Neural cell (in vitro differentiated cells): ENCODE results near the gene PADI4. TPM values are rescaled to one million over a fixed set of nuclear protein-coding genes. Genes with fewer than 3 reads are reported as not detected.

Source experiments
- H2AFZ ChIP-seq: fragments of 200-600, 300-800 bp; sonication (generic), shearing (Covaris generic); 2 replicates; pipeline ENCODE4 v1.6.0; 2014; ENCODE audit warnings: low read depth, mild to moderate bottlenecking, antibody characterized with exemption, low read length, moderate library complexity
- H3F3A ChIP-seq: fragments of 200-600 bp; shearing (Covaris generic); 2 replicates; pipeline ENCODE4 v1.6.1; 2016; ENCODE audit warnings: mild to moderate bottlenecking, moderate library complexity, mixed read lengths, antibody characterized with exemption, low read length; ENCODE audit not compliant: insufficient read depth, poor library complexity, severe bottlenecking
- H3K27ac ChIP-seq: fragments of 200-600, 300-800 bp; sonication (generic), shearing (Covaris generic); 2 replicates; pipeline ENCODE4 v1.5.1; 2014; ENCODE audit warnings: mild to moderate bottlenecking, low read length, moderate library complexity
- H3K27me3 ChIP-seq: fragments of 300-800, 200-600 bp; sonication (generic), shearing (Covaris generic); 2 replicates; pipeline ENCODE4 v1.6.0; 2014; ENCODE audit warnings: mild to moderate bottlenecking, low read depth, low read length, moderate library complexity; ENCODE audit not compliant: insufficient read depth
- H3K36me3 ChIP-seq: fragments of 300-800, 200-600 bp; sonication (generic), shearing (Covaris generic); 2 replicates; pipeline ENCODE4 v1.5.1; 2014; ENCODE audit warnings: mild to moderate bottlenecking, antibody characterized with exemption, low read length, moderate library complexity; ENCODE audit not compliant: insufficient read depth
- H3K4me2 ChIP-seq: fragments of 300-800, 200-600 bp; sonication (generic), shearing (Covaris generic); 2 replicates; pipeline ENCODE4 v1.6.0; 2014; ENCODE audit warnings: mild to moderate bottlenecking, low read length
- H3K4me3 ChIP-seq: fragments of 300-800, 200-600 bp; sonication (generic), shearing (Covaris generic); 2 replicates; pipeline ENCODE4 v1.5.1; 2014; ENCODE audit warnings: mild to moderate bottlenecking, low read length, moderate library complexity
- H3K79me2 ChIP-seq: fragments of 200-600 bp; shearing (Covaris generic); replicated peaks from 2 replicates; pipeline ENCODE4 v1.6.0; 2014; ENCODE audit warnings: mild to moderate bottlenecking, low read length, moderate library complexity; ENCODE audit not compliant: insufficient read depth
- H3K9ac ChIP-seq: fragments of 300-800, 200-600 bp; sonication (generic), shearing (Covaris generic); 2 replicates; pipeline ENCODE4 v1.6.1; 2016; ENCODE audit warnings: mild to moderate bottlenecking, low read length, mixed read lengths
- H3K9me2 ChIP-seq: fragments of 200-600 bp; shearing (Covaris generic); 2 replicates; pipeline ENCODE4 v1.6.1; 2016; ENCODE audit warnings: mild to moderate bottlenecking, low read length, mixed read lengths; ENCODE audit not compliant: insufficient read depth
- H3K9me3 ChIP-seq: fragments of 200-600, 300-800 bp; sonication (generic), shearing (Covaris generic); 2 replicates; pipeline ENCODE4 v1.6.1; 2016; ENCODE audit warnings: mild to moderate bottlenecking, mixed run types, low read length, moderate library complexity, mixed read lengths
- H4K20me1 ChIP-seq: fragments of 200-600 bp; shearing (Covaris generic); 2 replicates; pipeline ENCODE4 v1.6.1; 2016; ENCODE audit warnings: mild to moderate bottlenecking, mixed run types; ENCODE audit not compliant: insufficient read depth
- EP300 ChIP-seq: fragments of 450-650 bp; conservative IDR thresholded peaks from 2 replicates; pipeline ENCODE4 v1.6.1; 2014; ENCODE audit warnings: antibody characterized with exemption, mild to moderate bottlenecking, moderate library complexity; ENCODE audit not compliant: poor library complexity, severe bottlenecking
- EZH2 ChIP-seq: fragments of 200-600, 300-800 bp; shearing (Covaris generic), sonication (generic); IDR thresholded peaks from 2 replicates; pipeline ENCODE4 v1.6.1; 2014; ENCODE audit warnings: antibody characterized with exemption, low read length, borderline replicate concordance, mild to moderate bottlenecking; ENCODE audit not compliant: insufficient read depth, poor library complexity, severe bottlenecking
- MXI1 ChIP-seq: fragments of 450-650 bp; conservative IDR thresholded peaks from 2 replicates; pipeline ENCODE4 v1.6.1; 2014; ENCODE audit warnings: antibody characterized with exemption, mild to moderate bottlenecking; ENCODE audit not compliant: poor library complexity, severe bottlenecking
- POLR2AphosphoS5 ChIP-seq: IDR thresholded peaks from 2 replicates; pipeline ENCODE4 v1.6.1; 2012
- RAD21 ChIP-seq: fragments of 450-650 bp; conservative IDR thresholded peaks from 2 replicates; pipeline ENCODE4 v1.6.1; 2014; ENCODE audit warnings: antibody characterized with exemption, mild to moderate bottlenecking, moderate library complexity
- SMC3 ChIP-seq: fragments of 450-650 bp; conservative IDR thresholded peaks from 2 replicates; pipeline ENCODE4 v1.6.1; 2014; ENCODE audit warnings: antibody characterized with exemption, mild to moderate bottlenecking, moderate library complexity; ENCODE audit not compliant: poor library complexity
- TAF1 ChIP-seq: IDR thresholded peaks from 2 replicates; pipeline ENCODE4 v1.6.1; 2012; ENCODE audit warnings: low read depth
- polyA plus RNA-seq: library from polyadenylated mRNA; depleted of rRNA; stranded (reverse); fragments of >200 nt; gene quantifications from 2 replicates; pipeline ENCODE4 v1.2.3, GENCODE V29; 2014
- TF ChIP-seq, protein P1 (sequence below): fragments of 450-650 bp; IDR thresholded peaks from 2 replicates; pipeline ENCODE4 v1.5.1; 2014; ENCODE audit warnings: antibody characterized with exemption, mild to moderate bottlenecking, moderate library complexity; ENCODE audit not compliant: poor library complexity, severe bottlenecking
- TF ChIP-seq, protein P2 (sequence below): IDR thresholded peaks from 2 replicates; pipeline ENCODE4 v1.6.1; 2012; ENCODE audit warnings: borderline replicate concordance

PADI4 gene
- polyA plus RNA-seq, 1 donor from 2014 or later = not detected

DNA sequence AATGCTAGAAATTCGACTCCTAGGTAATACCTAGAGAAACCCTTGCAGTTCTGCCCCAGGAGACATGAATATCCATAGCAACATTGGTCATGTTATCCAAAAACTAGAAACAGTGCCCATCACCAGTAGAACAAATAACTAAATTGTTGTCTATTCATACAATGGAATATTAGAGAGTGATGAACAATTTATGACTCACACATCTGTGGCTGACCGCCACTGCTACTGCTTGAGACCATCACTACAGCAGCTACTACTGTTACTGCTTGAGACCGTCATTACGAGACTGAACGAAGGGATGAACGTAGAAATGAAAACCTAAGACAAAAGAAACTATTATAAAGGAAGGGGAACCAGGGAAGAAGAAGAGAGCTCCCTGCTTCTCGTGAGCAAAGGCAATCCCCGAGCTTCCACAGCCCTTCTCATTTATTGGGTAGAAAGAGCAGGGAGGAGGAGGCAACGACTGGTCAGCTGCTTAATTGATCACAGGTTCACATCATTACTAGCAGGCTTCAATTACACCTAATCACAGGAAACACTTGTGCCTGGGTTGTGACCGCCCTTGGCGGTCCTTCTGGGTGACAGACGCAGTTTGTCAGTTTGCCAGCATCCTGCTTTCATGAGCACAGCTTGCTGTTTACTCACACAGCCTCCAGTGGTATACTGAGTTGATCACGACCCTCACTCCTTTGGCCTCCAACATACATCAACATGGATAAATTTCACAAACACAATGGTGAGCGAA, 14.1 kb upstream of the PADI4 start:
- H3K27me3 ChIP-seq = no peaks in the 10 kb centered on the region
- no peak overlapping the region for H2AFZ ChIP-seq
- H3K36me3 ChIP-seq = no peaks in the 10 kb centered on the region
- TF ChIP-seq, protein P1, sequence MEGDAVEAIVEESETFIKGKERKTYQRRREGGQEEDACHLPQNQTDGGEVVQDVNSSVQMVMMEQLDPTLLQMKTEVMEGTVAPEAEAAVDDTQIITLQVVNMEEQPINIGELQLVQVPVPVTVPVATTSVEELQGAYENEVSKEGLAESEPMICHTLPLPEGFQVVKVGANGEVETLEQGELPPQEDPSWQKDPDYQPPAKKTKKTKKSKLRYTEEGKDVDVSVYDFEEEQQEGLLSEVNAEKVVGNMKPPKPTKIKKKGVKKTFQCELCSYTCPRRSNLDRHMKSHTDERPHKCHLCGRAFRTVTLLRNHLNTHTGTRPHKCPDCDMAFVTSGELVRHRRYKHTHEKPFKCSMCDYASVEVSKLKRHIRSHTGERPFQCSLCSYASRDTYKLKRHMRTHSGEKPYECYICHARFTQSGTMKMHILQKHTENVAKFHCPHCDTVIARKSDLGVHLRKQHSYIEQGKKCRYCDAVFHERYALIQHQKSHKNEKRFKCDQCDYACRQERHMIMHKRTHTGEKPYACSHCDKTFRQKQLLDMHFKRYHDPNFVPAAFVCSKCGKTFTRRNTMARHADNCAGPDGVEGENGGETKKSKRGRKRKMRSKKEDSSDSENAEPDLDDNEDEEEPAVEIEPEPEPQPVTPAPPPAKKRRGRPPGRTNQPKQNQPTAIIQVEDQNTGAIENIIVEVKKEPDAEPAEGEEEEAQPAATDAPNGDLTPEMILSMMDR = no peak
- TF ChIP-seq, protein P2, sequence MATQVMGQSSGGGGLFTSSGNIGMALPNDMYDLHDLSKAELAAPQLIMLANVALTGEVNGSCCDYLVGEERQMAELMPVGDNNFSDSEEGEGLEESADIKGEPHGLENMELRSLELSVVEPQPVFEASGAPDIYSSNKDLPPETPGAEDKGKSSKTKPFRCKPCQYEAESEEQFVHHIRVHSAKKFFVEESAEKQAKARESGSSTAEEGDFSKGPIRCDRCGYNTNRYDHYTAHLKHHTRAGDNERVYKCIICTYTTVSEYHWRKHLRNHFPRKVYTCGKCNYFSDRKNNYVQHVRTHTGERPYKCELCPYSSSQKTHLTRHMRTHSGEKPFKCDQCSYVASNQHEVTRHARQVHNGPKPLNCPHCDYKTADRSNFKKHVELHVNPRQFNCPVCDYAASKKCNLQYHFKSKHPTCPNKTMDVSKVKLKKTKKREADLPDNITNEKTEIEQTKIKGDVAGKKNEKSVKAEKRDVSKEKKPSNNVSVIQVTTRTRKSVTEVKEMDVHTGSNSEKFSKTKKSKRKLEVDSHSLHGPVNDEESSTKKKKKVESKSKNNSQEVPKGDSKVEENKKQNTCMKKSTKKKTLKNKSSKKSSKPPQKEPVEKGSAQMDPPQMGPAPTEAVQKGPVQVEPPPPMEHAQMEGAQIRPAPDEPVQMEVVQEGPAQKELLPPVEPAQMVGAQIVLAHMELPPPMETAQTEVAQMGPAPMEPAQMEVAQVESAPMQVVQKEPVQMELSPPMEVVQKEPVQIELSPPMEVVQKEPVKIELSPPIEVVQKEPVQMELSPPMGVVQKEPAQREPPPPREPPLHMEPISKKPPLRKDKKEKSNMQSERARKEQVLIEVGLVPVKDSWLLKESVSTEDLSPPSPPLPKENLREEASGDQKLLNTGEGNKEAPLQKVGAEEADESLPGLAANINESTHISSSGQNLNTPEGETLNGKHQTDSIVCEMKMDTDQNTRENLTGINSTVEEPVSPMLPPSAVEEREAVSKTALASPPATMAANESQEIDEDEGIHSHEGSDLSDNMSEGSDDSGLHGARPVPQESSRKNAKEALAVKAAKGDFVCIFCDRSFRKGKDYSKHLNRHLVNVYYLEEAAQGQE = no peak
- TF ChIP-seq POLR2AphosphoS5 (no peak), TAF1 (no peak), SMC3 (no peak), EP300 (no peak), MXI1 (no peak), EZH2 (no peak), RAD21 (no peak)
- H3K4me3 ChIP-seq = no peak overlapping the region
- H3K9me2 ChIP-seq = no peaks in the 10 kb centered on the region
- H3K9ac ChIP-seq = no peak overlapping the region
- H4K20me1 ChIP-seq = no peaks in the 10 kb centered on the region
- H3K27ac ChIP-seq = no peak overlapping the region
- no peaks in the 10 kb centered on the region for H3K9me3 ChIP-seq
- no peaks in the 10 kb centered on the region for H3K79me2 ChIP-seq
- H3F3A ChIP-seq = no peaks in the 10 kb centered on the region
- H3K4me2 ChIP-seq = no peak overlapping the region

DNA sequence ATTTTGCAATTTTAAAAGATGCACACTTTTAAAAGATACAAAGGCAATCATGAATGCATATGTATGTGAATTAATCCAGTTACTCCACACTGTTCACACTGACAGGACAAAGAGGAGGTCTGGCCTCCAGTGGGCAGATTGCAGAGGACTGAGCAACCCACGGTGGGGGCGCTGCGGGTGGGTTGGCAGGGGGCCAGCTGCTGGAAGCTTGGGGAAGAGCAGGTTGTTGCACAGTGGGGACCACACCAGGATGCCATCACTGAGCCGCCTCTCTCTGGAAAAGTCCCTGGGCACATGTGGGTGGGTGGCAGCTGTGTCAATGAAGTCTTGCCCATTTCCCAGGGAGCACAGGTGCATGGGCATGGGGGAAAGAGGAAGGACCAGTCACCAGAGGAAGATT, 12.7 kb upstream of the PADI4 start:
- H3K4me2 ChIP-seq = no peak overlapping the region
- no peak overlapping the region for H3K4me3 ChIP-seq
- H4K20me1 ChIP-seq = no peaks in the 10 kb centered on the region
- TF ChIP-seq RAD21 (no peak), EZH2 (no peak)
- no peaks in the 10 kb centered on the region for H3K36me3 ChIP-seq
- no peak overlapping the region for H3K27ac ChIP-seq
- no peak overlapping the region for H2AFZ ChIP-seq
- H3K27me3 ChIP-seq = no peaks in the 10 kb centered on the region
- H3K9me3 ChIP-seq = no peaks in the 10 kb centered on the region
- no peaks in the 10 kb centered on the region for H3F3A ChIP-seq
- H3K9ac ChIP-seq = no peak overlapping the region
- no peaks in the 10 kb centered on the region for H3K9me2 ChIP-seq
- no peaks in the 10 kb centered on the region for H3K79me2 ChIP-seq

DNA sequence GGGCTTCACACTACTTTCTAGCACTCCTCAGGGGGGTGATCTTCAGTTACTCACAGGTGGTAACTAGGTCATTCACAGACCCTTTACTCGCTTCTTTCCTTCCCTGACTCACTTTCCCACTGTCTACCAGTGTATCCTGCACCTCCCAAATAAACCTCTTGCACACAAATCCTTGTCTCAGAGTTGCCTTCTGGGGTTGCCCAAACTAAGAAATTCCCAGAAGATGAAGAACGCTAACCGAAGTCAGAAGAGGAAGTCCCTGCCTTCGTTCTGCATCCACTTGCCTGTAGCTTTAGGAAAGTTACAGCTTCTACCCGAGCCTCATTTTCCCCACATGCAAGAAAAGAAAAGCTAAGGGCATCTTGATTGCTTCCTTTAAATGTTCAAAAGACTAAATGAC, 11.9 kb upstream of the PADI4 start:
- Histone ChIP-seq H3K9ac (no peak overlapping the region), H3K9me3 (no peaks in the 10 kb centered on the region)
- TF ChIP-seq EZH2 = no peak
- TF ChIP-seq TAF1 = no peak
- TF ChIP-seq MXI1 = no peak
- no peak for TF ChIP-seq POLR2AphosphoS5
- no peak for TF ChIP-seq SMC3
- TF ChIP-seq, protein P1 = no peak
- TF ChIP-seq, protein P2 = no peak
- no peak for TF ChIP-seq RAD21
- no peak for TF ChIP-seq EP300

More for the DNA sequence above, 11.9 kb upstream of the PADI4 start:
- H3K27ac ChIP-seq = no peak overlapping the region
- no peak overlapping the region for H3K4me3 ChIP-seq
- H3K9me2 ChIP-seq = no peaks in the 10 kb centered on the region
- no peaks in the 10 kb centered on the region for H3K36me3 ChIP-seq
- H3K27me3 ChIP-seq = no peaks in the 10 kb centered on the region
- no peaks in the 10 kb centered on the region for H4K20me1 ChIP-seq
- H3F3A ChIP-seq = no peaks in the 10 kb centered on the region
- no peak overlapping the region for H2AFZ ChIP-seq
- no peaks in the 10 kb centered on the region for H3K79me2 ChIP-seq
- no peak overlapping the region for H3K4me2 ChIP-seq
